GM19023 (cell line): ENCODE results near the gene MYOM1.
"Not testable (repeated sequence)": the region's sequence is repeated elsewhere in the genome, so short reads cannot be mapped to it uniquely, and the experiment has no call there.

Experiments
- ATAC-seq: cut with Tn5 transposase; IDR thresholded peaks from one replicate; pipeline ENCODE4 v1.9.1; 2021; ENCODE audit warnings: mild to moderate bottlenecking, moderate library complexity; ENCODE audit not compliant: unreplicated experiment

Gene MYOM1

GRCh38 chr18:3093624-3094337, 126.0 kb downstream of the MYOM1 start:
- no peak for ATAC-seq

- no peak for ATAC-seq
These were observed 127.0 kb downstream of the MYOM1 start for GRCh38 chr18:3092727-3093126.

GRCh38 chr18:3089579-3089978, 130.2 kb downstream of the MYOM1 start:
- ATAC-seq: no peak

- no peak for ATAC-seq
These were observed 131.3 kb downstream of the MYOM1 start for GRCh38 chr18:3088449-3088848.

GRCh38 chr18:3086871-3087270, 132.9 kb downstream of the MYOM1 start:
- no peak for ATAC-seq

GRCh38 chr18:3085612-3086011, 134.2 kb downstream of the MYOM1 start:
- no peak for ATAC-seq

GRCh38 chr18:3084206-3084605, 135.6 kb downstream of the MYOM1 start:
- no peak for ATAC-seq

- ATAC-seq: no peak
These were observed 136.0 kb downstream of the MYOM1 start for GRCh38 chr18:3083766-3084165.

GRCh38 chr18:3081584-3081991, 138.2 kb downstream of the MYOM1 start:
- no peak for ATAC-seq

GRCh38 chr18:3079653-3080052, 140.1 kb downstream of the MYOM1 start:
- no peak for ATAC-seq

GRCh38 chr18:3075491-3075890, 144.3 kb downstream of the MYOM1 start:
- no peak for ATAC-seq

GRCh38 chr18:3074087-3074486, 145.7 kb downstream of the MYOM1 start:
- ATAC-seq: no peak

GRCh38 chr18:3073353-3073752, 146.4 kb downstream of the MYOM1 start:
- not testable (repeated sequence) for ATAC-seq

GRCh38 chr18:3071676-3072075, 148.1 kb downstream of the MYOM1 start:
- no peak for ATAC-seq

- ATAC-seq: no peak
These were observed 149.9 kb downstream of the MYOM1 start for GRCh38 chr18:3069671-3070433.

GRCh38 chr18:3067722-3068121, 152.0 kb downstream of the MYOM1 start:
- ATAC-seq: no peak

GRCh38 chr18:3067165-3067661, 152.6 kb downstream of the MYOM1 start:
- ATAC-seq: no peak

GRCh38 chr18:3066341-3067110, 153.2 kb downstream of the MYOM1 start:
- no peak for ATAC-seq

GRCh38 chr18:3063766-3064165, 156.0 kb downstream of the MYOM1 start:
- ATAC-seq: not testable (repeated sequence)

- ATAC-seq: no peak
These were observed 156.7 kb downstream of the MYOM1 start for GRCh38 chr18:3062798-3063680.
